ENCODE measurements around the gene BABAM2.

The BABAM2 gene

DNA sequence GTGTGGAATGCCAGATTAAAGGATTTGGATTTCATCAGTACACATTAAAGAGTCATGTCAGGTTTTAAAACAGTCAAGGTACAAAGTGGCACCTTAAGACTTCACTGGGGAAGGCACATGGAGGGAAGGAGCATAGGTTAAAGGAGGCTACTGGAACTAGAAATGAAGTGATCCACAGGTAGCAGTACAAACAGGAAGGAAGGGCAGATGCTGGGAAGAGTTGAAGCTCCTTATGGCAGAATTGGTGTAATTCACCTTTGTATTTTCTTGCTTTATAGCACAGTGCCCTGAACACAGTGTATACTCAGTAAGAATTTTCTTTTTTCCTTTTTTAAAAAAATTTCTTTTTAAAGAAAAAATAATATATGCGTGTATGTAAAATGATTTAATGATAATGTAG lies 177.1 kb downstream of the BABAM2 start:
- Histone ChIP-seq H3K27ac (no peak overlapping the region), H4K20me1 (no peaks in the 10 kb centered on the region), H3K27me3 (no peaks in the 10 kb centered on the region), H3K4me2 (no peak overlapping the region), H3K9ac (no peak overlapping the region), H3K9me3 (no peaks in the 10 kb centered on the region), H3K4me3 (no peak overlapping the region), H3K36me3 (no peaks in the 10 kb centered on the region), H3K4me1 (no peaks in the 10 kb centered on the region)
- TF ChIP-seq Cebpa-rat (IDR thresholded peaks at IDR 0.05): no peak

DNA sequence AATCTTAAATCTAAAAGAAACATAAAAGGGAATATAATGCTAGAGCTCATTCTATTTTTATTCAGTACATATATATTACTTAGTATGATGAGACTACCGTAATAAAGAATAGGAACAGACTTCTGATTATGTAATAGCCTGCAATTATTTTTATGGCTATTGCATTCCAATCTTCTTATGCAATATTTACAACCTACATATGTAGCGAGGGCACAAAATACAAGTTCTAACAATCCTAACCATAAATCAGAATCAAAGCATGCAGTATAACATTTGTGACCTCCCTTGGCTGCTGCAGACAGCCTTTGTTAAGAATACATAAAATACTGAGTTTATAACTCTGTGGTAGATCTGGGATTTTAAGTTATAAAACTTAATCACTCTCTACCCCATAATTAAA lies 177.6 kb downstream of the BABAM2 start:
- Histone ChIP-seq H3K4me2 (no peak overlapping the region), H3K27ac (no peak overlapping the region)
- no peak for TF ChIP-seq Cebpa-rat (IDR thresholded peaks at IDR 0.05)

DNA sequence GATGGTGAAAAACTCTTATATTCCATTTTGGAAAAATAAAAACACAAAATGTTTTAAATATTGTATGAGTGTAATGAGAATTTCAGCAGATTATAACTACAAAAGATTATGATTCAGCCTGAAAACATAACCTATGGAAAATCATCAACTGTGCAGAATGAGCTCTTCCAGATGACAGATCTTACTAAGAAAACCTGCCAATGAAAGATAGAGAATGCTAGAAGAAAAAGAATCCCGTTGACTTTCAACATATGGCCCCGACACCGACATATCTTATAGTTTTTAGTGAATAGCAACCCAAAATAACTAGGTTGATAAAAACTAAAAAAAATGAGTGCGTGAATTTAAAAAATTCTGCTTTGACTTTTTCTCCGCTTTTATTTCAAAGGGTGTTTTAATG lies 178.0 kb downstream of the BABAM2 start:
- no peaks in the 10 kb centered on the region for H3K4me1 ChIP-seq
- H3K36me3 ChIP-seq: no peaks in the 10 kb centered on the region
- H3K27ac ChIP-seq: no peak overlapping the region
- no peaks in the 10 kb centered on the region for H3K27me3 ChIP-seq
- H3K9me3 ChIP-seq: no peaks in the 10 kb centered on the region
- H3K4me2 ChIP-seq: no peak overlapping the region
- no peak overlapping the region for H3K4me3 ChIP-seq
- H4K20me1 ChIP-seq: no peaks in the 10 kb centered on the region
- no peak for TF ChIP-seq Cebpa-rat (IDR thresholded peaks at IDR 0.05)
- no peak overlapping the region for H3K9ac ChIP-seq

More for the DNA sequence above, 177.6 kb downstream of the BABAM2 start:
- Histone ChIP-seq H3K27me3 (no peaks in the 10 kb centered on the region), H3K36me3 (no peaks in the 10 kb centered on the region), H3K4me3 (no peak overlapping the region), H3K9ac (no peak overlapping the region), H3K9me3 (no peaks in the 10 kb centered on the region), H3K4me1 (no peaks in the 10 kb centered on the region), H4K20me1 (no peaks in the 10 kb centered on the region)

DNA sequence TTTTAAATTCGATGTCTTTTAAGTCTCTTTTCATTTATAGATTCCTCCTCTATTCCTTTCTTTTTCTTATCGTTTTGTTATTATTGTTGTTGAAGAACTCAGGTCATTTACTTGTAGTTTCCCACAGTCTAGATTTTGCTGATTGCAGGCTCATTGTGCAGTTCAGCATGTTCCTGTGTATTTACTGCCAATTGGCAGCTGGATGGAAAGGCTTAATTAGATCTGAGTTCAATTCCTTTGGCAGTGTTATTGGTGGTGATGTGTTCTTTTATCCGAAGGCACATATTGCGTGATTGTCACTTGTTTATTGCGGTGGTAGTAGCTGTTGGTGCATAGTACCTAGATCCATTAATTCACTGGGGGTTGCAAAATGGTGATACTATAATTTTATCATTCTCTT lies 180.7 kb downstream of the BABAM2 start:
- H3K4me1 ChIP-seq: peaks cover 13% of the 10 kb centered on the region
- no peak for TF ChIP-seq Cebpa-rat (IDR thresholded peaks at IDR 0.05)
- H3K36me3 ChIP-seq: no peaks in the 10 kb centered on the region
- H3K4me3 ChIP-seq: no peak overlapping the region
- no peaks in the 10 kb centered on the region for H4K20me1 ChIP-seq
- H3K4me2 ChIP-seq: no peak overlapping the region
- no peaks in the 10 kb centered on the region for H3K9me3 ChIP-seq
- no peak overlapping the region for H3K27ac ChIP-seq
- no peaks in the 10 kb centered on the region for H3K27me3 ChIP-seq
- H3K9ac ChIP-seq: no peak overlapping the region

DNA sequence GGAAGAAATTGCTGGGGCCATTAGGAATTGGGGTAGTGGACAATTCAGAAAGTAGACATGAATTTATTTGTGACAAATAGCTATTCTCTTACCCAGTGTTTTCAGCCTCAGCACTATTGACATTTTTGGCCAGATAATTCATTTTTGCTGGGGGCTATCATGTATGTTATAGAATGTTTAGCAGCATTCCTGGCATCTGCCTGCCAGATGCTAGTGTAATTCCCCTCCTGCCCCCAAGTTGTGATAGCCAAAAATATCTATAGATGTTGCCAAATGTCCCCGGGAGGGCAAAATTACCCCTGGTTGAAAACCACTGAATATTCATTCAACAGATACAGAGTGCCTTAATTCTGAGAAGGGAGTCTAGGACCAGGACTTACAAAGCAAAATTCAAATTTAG lies 183.6 kb downstream of the BABAM2 start:
- H3K9ac ChIP-seq: no peak overlapping the region
- no peaks in the 10 kb centered on the region for H3K9me3 ChIP-seq
- no peak overlapping the region for H3K4me2 ChIP-seq
- H3K27ac ChIP-seq: no peak overlapping the region
- H3K36me3 ChIP-seq: no peaks in the 10 kb centered on the region
- no peaks in the 10 kb centered on the region for H3K27me3 ChIP-seq
- H4K20me1 ChIP-seq: no peaks in the 10 kb centered on the region
- no peak for TF ChIP-seq Cebpa-rat (IDR thresholded peaks at IDR 0.05)
- H3K4me3 ChIP-seq: no peak overlapping the region
- H3K4me1 ChIP-seq: peaks cover 13% of the 10 kb centered on the region

DNA sequence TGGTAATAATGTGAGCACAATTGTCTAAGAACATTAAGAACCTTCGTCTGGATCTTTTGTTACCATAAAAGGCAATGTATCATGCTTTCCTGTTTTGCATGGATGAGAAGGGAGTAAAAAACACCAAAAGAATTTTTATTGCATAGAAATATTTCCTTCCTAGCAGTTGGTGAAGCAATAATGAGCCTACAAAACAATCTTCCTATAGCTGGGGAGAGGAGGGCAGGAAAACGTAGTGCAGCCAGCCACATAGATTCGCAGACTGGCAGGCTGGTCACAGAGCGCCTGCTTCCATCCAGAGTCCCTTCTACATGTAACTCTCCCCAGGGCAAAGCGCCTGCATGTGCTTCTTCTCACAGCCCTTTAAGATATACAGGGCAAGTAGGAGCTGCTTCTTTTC lies 190.4 kb downstream of the BABAM2 start:
- no peaks in the 10 kb centered on the region for H3K27me3 ChIP-seq
- no peaks in the 10 kb centered on the region for H3K9me3 ChIP-seq
- H3K4me1 ChIP-seq: peaks cover 6% of the 10 kb centered on the region; the same call in 1 of the 2 replicates
- H3K36me3 ChIP-seq: no peaks in the 10 kb centered on the region
- H3K4me3 ChIP-seq: no peak overlapping the region
- H3K27ac ChIP-seq: no peak overlapping the region
- no peaks in the 10 kb centered on the region for H4K20me1 ChIP-seq
- no peak overlapping the region for H3K9ac ChIP-seq
- no peak overlapping the region for H3K4me2 ChIP-seq
- TF ChIP-seq Cebpa-rat (IDR thresholded peaks at IDR 0.05): no peak

GRCh38 chr2:28082131-28082530 lies 191.6 kb downstream of the BABAM2 start:
- Histone ChIP-seq H3K36me3 (no peaks in the 10 kb centered on the region), H3K9me3 (no peaks in the 10 kb centered on the region), H4K20me1 (no peaks in the 10 kb centered on the region), H3K4me3 (no peak overlapping the region), H3K9ac (no peak overlapping the region), H3K27ac (no peak overlapping the region), H3K4me2 (no peak overlapping the region), H3K4me1 (peaks cover 6% of the 10 kb centered on the region; the same call in 1 of the 2 replicates), H3K27me3 (no peaks in the 10 kb centered on the region)
- no peak for TF ChIP-seq Cebpa-rat (IDR thresholded peaks at IDR 0.05)

DNA sequence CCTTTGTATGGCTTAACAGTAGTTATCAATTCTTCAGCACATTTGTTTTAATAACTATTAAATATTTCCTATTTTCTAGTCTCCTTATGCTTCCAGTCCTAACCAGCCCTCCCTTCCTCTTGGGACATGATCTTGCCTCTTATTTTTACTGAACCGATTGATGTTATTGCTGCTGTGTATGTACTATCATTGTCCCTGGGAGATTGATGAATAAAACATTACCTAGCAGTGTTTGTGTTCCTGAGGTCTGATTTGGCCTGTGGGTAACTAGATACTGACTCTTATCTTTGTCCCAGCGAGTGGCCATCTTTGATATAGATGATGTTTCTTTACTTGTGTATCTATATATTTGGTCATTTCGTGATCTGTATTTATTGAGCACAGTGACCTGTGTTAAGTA lies 192.9 kb downstream of the BABAM2 start:
- no peak overlapping the region for H3K27ac ChIP-seq

GRCh38 chr2:28084564-28084963 lies 194.0 kb downstream of the BABAM2 start:
- Histone ChIP-seq H3K36me3 (no peaks in the 10 kb centered on the region), H3K4me2 (no peak overlapping the region), H3K9ac (no peak overlapping the region), H4K20me1 (no peaks in the 10 kb centered on the region), H3K27ac (no peak overlapping the region), H3K4me3 (no peak overlapping the region), H3K9me3 (no peaks in the 10 kb centered on the region), H3K27me3 (no peaks in the 10 kb centered on the region), H3K4me1 (peaks cover 6% of the 10 kb centered on the region; the same call in 1 of the 2 replicates)
- TF ChIP-seq Cebpa-rat (IDR thresholded peaks at IDR 0.05): no peak

More for the DNA sequence above, 192.9 kb downstream of the BABAM2 start:
- Histone ChIP-seq H3K9me3 (no peaks in the 10 kb centered on the region), H3K36me3 (no peaks in the 10 kb centered on the region), H4K20me1 (no peaks in the 10 kb centered on the region), H3K4me3 (no peak overlapping the region), H3K4me2 (no peak overlapping the region), H3K4me1 (peaks cover 6% of the 10 kb centered on the region; the same call in 1 of the 2 replicates), H3K27me3 (no peaks in the 10 kb centered on the region), H3K9ac (no peak overlapping the region)
- TF ChIP-seq Cebpa-rat (IDR thresholded peaks at IDR 0.05): no peak

DNA sequence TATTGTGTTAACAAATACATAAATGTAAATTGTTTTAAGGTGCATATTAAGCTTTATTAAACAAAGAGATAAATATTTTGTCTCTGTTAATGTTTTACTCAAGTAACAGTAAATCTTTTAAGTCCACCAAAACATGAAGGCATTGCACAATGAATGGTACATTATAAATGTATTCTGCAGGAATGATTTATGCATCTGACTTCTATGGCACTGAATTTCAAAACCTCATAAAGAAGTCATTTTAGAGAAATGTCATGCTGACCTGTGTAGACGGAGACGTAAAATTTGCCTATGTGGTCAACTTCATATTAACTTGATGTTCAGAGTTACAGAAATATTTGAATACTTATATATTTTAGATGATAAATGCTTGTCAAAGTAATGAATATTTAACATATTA lies 194.7 kb downstream of the BABAM2 start:
- Histone ChIP-seq H4K20me1 (no peaks in the 10 kb centered on the region), H3K4me2 (no peak overlapping the region), H3K9me3 (no peaks in the 10 kb centered on the region), H3K9ac (no peak overlapping the region), H3K4me1 (peaks cover 6% of the 10 kb centered on the region; the same call in 1 of the 2 replicates), H3K4me3 (no peak overlapping the region), H3K36me3 (no peaks in the 10 kb centered on the region), H3K27ac (no peak overlapping the region), H3K27me3 (no peaks in the 10 kb centered on the region)
- TF ChIP-seq Cebpa-rat (IDR thresholded peaks at IDR 0.05): no peak

GRCh38 chr2:28086611-28087010 lies 196.1 kb downstream of the BABAM2 start:
- Histone ChIP-seq H3K4me1 (peaks cover 6% of the 10 kb centered on the region; the same call in 1 of the 2 replicates), H3K9ac (no peak overlapping the region), H4K20me1 (no peaks in the 10 kb centered on the region), H3K9me3 (no peaks in the 10 kb centered on the region), H3K27me3 (no peaks in the 10 kb centered on the region), H3K36me3 (no peaks in the 10 kb centered on the region), H3K27ac (no peak overlapping the region), H3K4me3 (no peak overlapping the region), H3K4me2 (no peak overlapping the region)
- TF ChIP-seq Cebpa-rat (IDR thresholded peaks at IDR 0.05): no peak
